ENCODE measurements around the gene GARIN5B. TPM values are rescaled to one million over a fixed set of nuclear protein-coding genes. Genes with fewer than 3 reads are reported as not detected.

The GARIN5B gene
- total and polyA plus RNA-seq, 2 of the 8 experiments (the other 6 are each of a cell fraction or from before 2014, with no cell fraction given), result 0.03 TPM; not detected in 1

GRCh38 chr19:55340784-55341147 lies 22.3 kb downstream of the GARIN5B start:
- H3K56ac ChIP-seq (replicated peaks; ENCODE audit: insufficient read length, low read depth, low read length), result peak overlapping the region; percentile 67
- DNase-seq (ENCODE audit: low read depth in 1 of 2, low spot score in 2 of 2) (no peak), FAIRE-seq (no peak)
- ChIA-PET POLR2A (ENCODE audit: partially characterized antibody) (interaction anchor here (0.6 to 4.1 kb wide), 16 partner anchors 8 to 209 kb away, joined by 3 to 30 read pairs (median 3); partner anchors contain the start of genes GARIN5B, TMEM238 and UBE2S), CTCF (ENCODE audit: partially characterized antibody) (interaction anchor here (0.6 to 1.3 kb wide), 3 partner anchors 9 to 86 kb away, joined by 3 to 6 read pairs (median 5); no protein-coding TSS in a partner anchor)
- no peak overlapping the region for H2BK12ac ChIP-seq (ENCODE audit: low read depth, low read length)
- H3K79me1 ChIP-seq (ENCODE audit: low read depth, low read length), result peaks cover 5% of the 10 kb centered on the region; the same call in 1 of the 2 replicates
- H3K27me3 ChIP-seq (replicated peaks in 1 of 4; ENCODE audit: control insufficient read depth in 3 of 4, extremely low read depth in 1 of 4, insufficient read depth in 3 of 4, low read length in 3 of 4), result peaks cover 0 to 3% (median 0%) of the 10 kb centered on the region in 4 experiments; a peak in 1 of 7 replicates
- H4K20me1 ChIP-seq (replicated peaks in 1 of 2; ENCODE audit: control insufficient read depth in 1 of 2, insufficient read depth in 2 of 2, low read length in 2 of 2), result peaks cover 0 to 6% of the 10 kb centered on the region in 2 experiments
- peak overlapping the region; percentile 22; the same call in 1 of the 2 replicates for H4K8ac ChIP-seq (ENCODE audit: extremely low read depth, insufficient read depth, low read length)
- peaks cover 0 to 21% (median 10%) of the 10 kb centered on the region in 4 experiments; a peak in 6 of 7 replicates for H3K4me1 ChIP-seq (replicated peaks in 1 of 4; ENCODE audit: control insufficient read depth in 3 of 4, insufficient read depth in 4 of 4, low read length in 3 of 4)
- no peak overlapping the region for H2BK15ac ChIP-seq (ENCODE audit: low read length)
- H3K79me2 ChIP-seq (ENCODE audit: control insufficient read depth in 1 of 2, insufficient read depth in 2 of 2, low read length in 2 of 2), result peaks cover 0 to 3% of the 10 kb centered on the region in 2 experiments; a peak in 1 of 4 replicates
- H2BK120ac ChIP-seq (replicated peaks; ENCODE audit: low read depth, low read length), result no peak overlapping the region
- H4K91ac ChIP-seq (replicated peaks; ENCODE audit: insufficient read length, low read length), result peak overlapping the region; percentile 72
- no peak overlapping the region for H3K23ac ChIP-seq (ENCODE audit: insufficient read length)
- peak overlapping the region; percentile 80 for H3K18ac ChIP-seq (ENCODE audit: extremely low read depth, low read length)
- H3K4ac ChIP-seq (replicated peaks; ENCODE audit: insufficient read length, low read depth, low read length), result peak overlapping the region; percentile 97
- peak overlapping the region; percentile 79 to 94 for H3K4me2 ChIP-seq (ENCODE audit: insufficient read depth in 1 of 2, low read depth in 2 of 2, low read length in 2 of 2)
- peak overlapping the region; percentile 89 for H4K5ac ChIP-seq (ENCODE audit: insufficient read length, low read depth, low read length)
- no peak overlapping the region for H2AFZ ChIP-seq (ENCODE audit: low read length)
- peak overlapping the region; percentile 88 for H2BK5ac ChIP-seq (ENCODE audit: low read depth, low read length)
- 0 out of 2 replicates have a peak overlapping the region, but pooled peaks have one; percentile 50 for H3K27ac ChIP-seq (ENCODE audit: low read depth, low read length)
- H2AK5ac ChIP-seq (ENCODE audit: low read depth, low read length), result no peak overlapping the region
- H3K36me3 ChIP-seq (ENCODE audit: control insufficient read depth in 2 of 4, insufficient read depth in 4 of 4, low read length in 3 of 4), result peaks cover 0 to 27% (median 13%) of the 10 kb centered on the region in 4 experiments; a peak in 4 of 8 replicates
- H3K9ac ChIP-seq (replicated peaks in 1 of 4; ENCODE audit: extremely low read depth in 1 of 4, low read depth in 3 of 4, low read length in 3 of 4), result peak overlapping the region in 1 of 4 experiments; percentile 46; a peak in 2 of 7 replicates
- peaks cover 20% of the 10 kb centered on the region; the same call in 1 of the 2 replicates for H3K23me2 ChIP-seq (ENCODE audit: low read depth, low read length)
- no peaks in the 10 kb centered on the region for H3K9me3 ChIP-seq (ENCODE audit: insufficient read depth in 2 of 2, low read depth in 1 of 2, low read length in 1 of 2)
- peak overlapping the region; percentile 69 to 85 (median 84) for H3K4me3 ChIP-seq (ENCODE audit: extremely low read depth in 1 of 4, insufficient read depth in 2 of 4, low read depth in 3 of 4, low read length in 4 of 4)
- no peak overlapping the region for H3K14ac ChIP-seq (ENCODE audit: insufficient read length)
- no peak overlapping the region for H2BK20ac ChIP-seq (ENCODE audit: low read length)
- 1% methylated on average over 11 of the region's 24 CpGs; no CpG with 5 or more reads in 1 of the 2 experiments for WGBS, 2 experiments (ENCODE audit: extremely low coverage in 1 of 2, insufficient coverage in 1 of 2, insufficient read length in 1 of 2, insufficient replicate concordance in 2 of 2, low coverage in 1 of 2, low lambda C conversion rate in 2 of 2, missing lambda C conversion rate in 1 of 2)

Data from H1 (cell line).